K562 (cell line): ENCODE results near the gene STC2. TPM values are rescaled to one million over a fixed set of nuclear protein-coding genes. Genes with fewer than 3 reads are reported as not detected.

ENCODE experiments used
- CC2D1A ChIP-seq: fragments of 450-650 bp; IDR thresholded peaks from 2 replicates; pipeline ENCODE4 v1.6.1; 2017; ENCODE audit warnings: mild to moderate bottlenecking
- CHCHD3 ChIP-seq: fragments of 250-450 bp; sonication (Bioruptor Pico); IDR thresholded peaks from 2 replicates; pipeline ENCODE4 v2.1.2; 2022; ENCODE audit warnings: mild to moderate bottlenecking
- ESRRA ChIP-seq: fragments of 450-650 bp; IDR thresholded peaks from 2 replicates; pipeline ENCODE4 v1.6.1; 2014; ENCODE audit warnings: low read depth, mild to moderate bottlenecking, moderate library complexity, borderline replicate concordance
- FOS ChIP-seq: IDR thresholded peaks from 3 replicates; pipeline ENCODE4 v1.6.1; 2011; ENCODE audit not compliant: insufficient read length; ENCODE audit errors: extremely low read depth
- FOXK2 ChIP-seq, 2 experiments: fragments of 450-650 bp; IDR thresholded peaks in 1 of 2; conservative IDR thresholded peaks in 1 of 2; 2 replicates each; pipeline ENCODE4 v1.6.1; 2016; ENCODE audit warnings: low read depth in 2 of 2, mild to moderate bottlenecking in 1 of 2
- KDM4B ChIP-seq, 2 experiments: fragments of 450-650 bp in 1 of 2; sonication (generic) in 1 of 2; IDR thresholded peaks; 2 replicates each; pipeline ENCODE4 v1.6.1; 2016 to 2017; ENCODE audit warnings: borderline replicate concordance in 2 of 2, antibody characterized with exemption in 1 of 2, low read depth in 1 of 2, mild to moderate bottlenecking in 1 of 2
- RBM39 ChIP-seq: fragments of 200-400 bp; formaldehyde crosslinking; optimal IDR thresholded peaks from 2 replicates; pipeline ENCODE3; 2018; ENCODE audit warnings: low read depth, low read length
- ZNF212 ChIP-seq: fragments of 450-650 bp; formaldehyde crosslinking; IDR thresholded peaks from 2 replicates; pipeline ENCODE4 v1.4.0; 2020; ENCODE audit warnings: mild to moderate bottlenecking
- ZNF24 ChIP-seq: fragments of 450-650 bp; IDR thresholded peaks from 2 replicates; pipeline ENCODE4 v1.6.1; 2016
- ZNF263 ChIP-seq: sonication (generic); formaldehyde crosslinking; IDR thresholded peaks from 2 replicates; pipeline ENCODE4 v1.8.0; 2022; ENCODE audit warnings: mild to moderate bottlenecking, missing genetic modification reagents, borderline replicate concordance
- ZNF589 ChIP-seq: fragments of 200-800 bp; sonication (Bioruptor generic); IDR thresholded peaks from 2 replicates; pipeline ENCODE4 v1.6.1; 2016; ENCODE audit warnings: low read depth, missing genetic modification characterization, missing compliant biosample characterization
- ZNF655 ChIP-seq: fragments of 250-450 bp; sonication (Bioruptor Pico); IDR thresholded peaks from 2 replicates; pipeline ENCODE4 v1.5.0; 2021
- ZNF764 ChIP-seq: fragments of 250-450 bp; sonication (Bioruptor Pico); IDR thresholded peaks from 2 replicates; pipeline ENCODE4 v1.4.0; 2020; ENCODE audit warnings: low read depth, mild to moderate bottlenecking, moderate library complexity
- ZNF77 ChIP-seq: fragments of 250-450 bp; sonication (Bioruptor Pico); IDR thresholded peaks from 2 replicates; pipeline ENCODE4 v1.5.0; 2020
- ZNF780A ChIP-seq: fragments of 250-450 bp; sonication (Bioruptor Pico); IDR thresholded peaks from 2 replicates; pipeline ENCODE4 v1.5.0; 2021; ENCODE audit warnings: mild to moderate bottlenecking
- polyA plus RNA-seq, 8 experiments: library from polyadenylated mRNA; depleted of rRNA in 4 of 8; stranded (reverse) in 5 of 8; unstranded in 3 of 8; fragments of >200 nt; fragmentation: Nextera tagmentation in 2 of 8; fragmentation: Illumina TruSeq in 1 of 8; extraction: Ambion mirVana in 2 of 8; extraction: Trizol in 1 of 8; gene quantifications; 2 replicates each; pipeline versions ENCODE4 v1.2.1 to v1.2.3, GENCODE V29; 2011 to 2014; ENCODE audit warnings: inconsistent platforms in 1 of 8, missing spikeins in 1 of 8
- total RNA-seq, 7 experiments: library from RNA; depleted of rRNA in 6 of 7; stranded (reverse); fragments of >200 nt in 6 of 7; fragmentation: Illumina TruSeq in 2 of 7; extraction: Trizol in 2 of 7; gene quantifications; 2 replicates each; pipeline versions ENCODE4 v1.2.1 to v1.2.3, GENCODE V29; 2011 to 2021; ENCODE audit warnings: low replicate concordance in 1 of 7
- TF ChIP-seq, protein P1 (sequence below): fragments of 200-600 bp; sonication (generic); IDR thresholded peaks from one replicate; pipeline ENCODE4 v1.6.1; 2012; ENCODE audit warnings: mild to moderate bottlenecking, low read depth, low read length, inconsistent platforms

Gene STC2
- total and polyA plus RNA-seq, 9 of the 15 experiments (the other 6 are each of a cell fraction or from before 2014, with no cell fraction given) = 0.62 to 31.7 (median 7.4) TPM

GRCh38 chr5:173327948-173328843 lies at the start of gene STC2 (continued):
- TF ChIP-seq ZNF764 = no peak
- TF ChIP-seq ESRRA = no peak
- no peak for TF ChIP-seq CC2D1A
- TF ChIP-seq CHCHD3 = no peak
- no peak for TF ChIP-seq KDM4B (IDR thresholded peaks at IDR 0.05; ENCODE audit: borderline replicate concordance in 2 of 2, low read depth in 1 of 2)
- TF ChIP-seq RBM39 = no peak
- TF ChIP-seq ZNF655 (CRISPR knock-in tag) = no peak
- peak; percentile 92 to 95 for TF ChIP-seq FOXK2 (conservative IDR thresholded peaks at IDR 0.05 in 1 of 2, IDR thresholded peaks at IDR 0.05 in 1 of 2; ENCODE audit: low read depth in 2 of 2)
- TF ChIP-seq FOS = no peak
- TF ChIP-seq, protein P1, sequence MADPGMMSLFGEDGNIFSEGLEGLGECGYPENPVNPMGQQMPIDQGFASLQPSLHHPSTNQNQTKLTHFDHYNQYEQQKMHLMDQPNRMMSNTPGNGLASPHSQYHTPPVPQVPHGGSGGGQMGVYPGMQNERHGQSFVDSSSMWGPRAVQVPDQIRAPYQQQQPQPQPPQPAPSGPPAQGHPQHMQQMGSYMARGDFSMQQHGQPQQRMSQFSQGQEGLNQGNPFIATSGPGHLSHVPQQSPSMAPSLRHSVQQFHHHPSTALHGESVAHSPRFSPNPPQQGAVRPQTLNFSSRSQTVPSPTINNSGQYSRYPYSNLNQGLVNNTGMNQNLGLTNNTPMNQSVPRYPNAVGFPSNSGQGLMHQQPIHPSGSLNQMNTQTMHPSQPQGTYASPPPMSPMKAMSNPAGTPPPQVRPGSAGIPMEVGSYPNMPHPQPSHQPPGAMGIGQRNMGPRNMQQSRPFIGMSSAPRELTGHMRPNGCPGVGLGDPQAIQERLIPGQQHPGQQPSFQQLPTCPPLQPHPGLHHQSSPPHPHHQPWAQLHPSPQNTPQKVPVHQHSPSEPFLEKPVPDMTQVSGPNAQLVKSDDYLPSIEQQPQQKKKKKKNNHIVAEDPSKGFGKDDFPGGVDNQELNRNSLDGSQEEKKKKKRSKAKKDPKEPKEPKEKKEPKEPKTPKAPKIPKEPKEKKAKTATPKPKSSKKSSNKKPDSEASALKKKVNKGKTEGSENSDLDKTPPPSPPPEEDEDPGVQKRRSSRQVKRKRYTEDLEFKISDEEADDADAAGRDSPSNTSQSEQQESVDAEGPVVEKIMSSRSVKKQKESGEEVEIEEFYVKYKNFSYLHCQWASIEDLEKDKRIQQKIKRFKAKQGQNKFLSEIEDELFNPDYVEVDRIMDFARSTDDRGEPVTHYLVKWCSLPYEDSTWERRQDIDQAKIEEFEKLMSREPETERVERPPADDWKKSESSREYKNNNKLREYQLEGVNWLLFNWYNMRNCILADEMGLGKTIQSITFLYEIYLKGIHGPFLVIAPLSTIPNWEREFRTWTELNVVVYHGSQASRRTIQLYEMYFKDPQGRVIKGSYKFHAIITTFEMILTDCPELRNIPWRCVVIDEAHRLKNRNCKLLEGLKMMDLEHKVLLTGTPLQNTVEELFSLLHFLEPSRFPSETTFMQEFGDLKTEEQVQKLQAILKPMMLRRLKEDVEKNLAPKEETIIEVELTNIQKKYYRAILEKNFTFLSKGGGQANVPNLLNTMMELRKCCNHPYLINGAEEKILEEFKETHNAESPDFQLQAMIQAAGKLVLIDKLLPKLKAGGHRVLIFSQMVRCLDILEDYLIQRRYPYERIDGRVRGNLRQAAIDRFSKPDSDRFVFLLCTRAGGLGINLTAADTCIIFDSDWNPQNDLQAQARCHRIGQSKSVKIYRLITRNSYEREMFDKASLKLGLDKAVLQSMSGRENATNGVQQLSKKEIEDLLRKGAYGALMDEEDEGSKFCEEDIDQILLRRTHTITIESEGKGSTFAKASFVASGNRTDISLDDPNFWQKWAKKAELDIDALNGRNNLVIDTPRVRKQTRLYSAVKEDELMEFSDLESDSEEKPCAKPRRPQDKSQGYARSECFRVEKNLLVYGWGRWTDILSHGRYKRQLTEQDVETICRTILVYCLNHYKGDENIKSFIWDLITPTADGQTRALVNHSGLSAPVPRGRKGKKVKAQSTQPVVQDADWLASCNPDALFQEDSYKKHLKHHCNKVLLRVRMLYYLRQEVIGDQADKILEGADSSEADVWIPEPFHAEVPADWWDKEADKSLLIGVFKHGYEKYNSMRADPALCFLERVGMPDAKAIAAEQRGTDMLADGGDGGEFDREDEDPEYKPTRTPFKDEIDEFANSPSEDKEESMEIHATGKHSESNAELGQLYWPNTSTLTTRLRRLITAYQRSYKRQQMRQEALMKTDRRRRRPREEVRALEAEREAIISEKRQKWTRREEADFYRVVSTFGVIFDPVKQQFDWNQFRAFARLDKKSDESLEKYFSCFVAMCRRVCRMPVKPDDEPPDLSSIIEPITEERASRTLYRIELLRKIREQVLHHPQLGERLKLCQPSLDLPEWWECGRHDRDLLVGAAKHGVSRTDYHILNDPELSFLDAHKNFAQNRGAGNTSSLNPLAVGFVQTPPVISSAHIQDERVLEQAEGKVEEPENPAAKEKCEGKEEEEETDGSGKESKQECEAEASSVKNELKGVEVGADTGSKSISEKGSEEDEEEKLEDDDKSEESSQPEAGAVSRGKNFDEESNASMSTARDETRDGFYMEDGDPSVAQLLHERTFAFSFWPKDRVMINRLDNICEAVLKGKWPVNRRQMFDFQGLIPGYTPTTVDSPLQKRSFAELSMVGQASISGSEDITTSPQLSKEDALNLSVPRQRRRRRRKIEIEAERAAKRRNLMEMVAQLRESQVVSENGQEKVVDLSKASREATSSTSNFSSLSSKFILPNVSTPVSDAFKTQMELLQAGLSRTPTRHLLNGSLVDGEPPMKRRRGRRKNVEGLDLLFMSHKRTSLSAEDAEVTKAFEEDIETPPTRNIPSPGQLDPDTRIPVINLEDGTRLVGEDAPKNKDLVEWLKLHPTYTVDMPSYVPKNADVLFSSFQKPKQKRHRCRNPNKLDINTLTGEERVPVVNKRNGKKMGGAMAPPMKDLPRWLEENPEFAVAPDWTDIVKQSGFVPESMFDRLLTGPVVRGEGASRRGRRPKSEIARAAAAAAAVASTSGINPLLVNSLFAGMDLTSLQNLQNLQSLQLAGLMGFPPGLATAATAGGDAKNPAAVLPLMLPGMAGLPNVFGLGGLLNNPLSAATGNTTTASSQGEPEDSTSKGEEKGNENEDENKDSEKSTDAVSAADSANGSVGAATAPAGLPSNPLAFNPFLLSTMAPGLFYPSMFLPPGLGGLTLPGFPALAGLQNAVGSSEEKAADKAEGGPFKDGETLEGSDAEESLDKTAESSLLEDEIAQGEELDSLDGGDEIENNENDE = no peak
- TF ChIP-seq ZNF24 = no peak
- TF ChIP-seq ZNF77 (CRISPR knock-in tag) = no peak
- no peak for TF ChIP-seq ZNF212 (CRISPR knock-in tag)
- TF ChIP-seq ZNF589 (CRISPR knock-in tag) = 0 out of 2 replicates have a peak, but pooled peaks have one; percentile 53
- TF ChIP-seq ZNF263 (CRISPR knock-in tag) = peak; percentile 98
- TF ChIP-seq ZNF780A (CRISPR knock-in tag) = no peak
